HG03520 (cell line): Measurements from ENCODE around the gene SLMAP.
A peak's percentile ranks its signal among the peaks of the same experiment; 100 is the strongest.

Experiments used
- ATAC-seq: cut with Tn5 transposase; IDR thresholded peaks from one replicate; pipeline ENCODE4 v1.9.1; 2021; ENCODE audit warnings: mild to moderate bottlenecking, moderate library complexity; ENCODE audit not compliant: unreplicated experiment

Gene SLMAP

GRCh38 chr3:57755741-57756527 lies at the start of gene SLMAP:
SLMAP (plus strand) TSS chr3:57756309; CDS start chr3:57757652, 1,343 bp downstream.
- ATAC-seq = peak; percentile 86

- ATAC-seq = no peak
These were observed 49.6 kb upstream of the SLMAP start for GRCh38 chr3:57706462-57706861.

- no peak for ATAC-seq
These were observed 47.1 kb upstream of the SLMAP start for GRCh38 chr3:57709031-57709430.

GRCh38 chr3:57709559-57709958 lies 46.5 kb upstream of the SLMAP start:
- ATAC-seq = no peak

GRCh38 chr3:57715686-57716085 lies 40.4 kb upstream of the SLMAP start:
- no peak for ATAC-seq

- ATAC-seq = no peak
These were observed 38.8 kb upstream of the SLMAP start for GRCh38 chr3:57717205-57717868.

GRCh38 chr3:57718118-57718517 lies 38.0 kb upstream of the SLMAP start:
- ATAC-seq = no peak

GRCh38 chr3:57726397-57726796 lies 29.7 kb upstream of the SLMAP start:
- no peak for ATAC-seq

GRCh38 chr3:57727106-57727505 lies 29.0 kb upstream of the SLMAP start:
- ATAC-seq = no peak

- no peak for ATAC-seq
These were observed 26.6 kb upstream of the SLMAP start for GRCh38 chr3:57729334-57730045.

- ATAC-seq = no peak
These were observed 25.4 kb upstream of the SLMAP start for GRCh38 chr3:57730682-57731081.

- ATAC-seq = no peak
These were observed 24.8 kb upstream of the SLMAP start for GRCh38 chr3:57731311-57731710.

- no peak for ATAC-seq
These were observed 22.3 kb upstream of the SLMAP start for GRCh38 chr3:57733790-57734189.

GRCh38 chr3:57735405-57735804 lies 20.7 kb upstream of the SLMAP start:
- no peak for ATAC-seq

GRCh38 chr3:57737840-57738239 lies 18.3 kb upstream of the SLMAP start:
- ATAC-seq = no peak

- ATAC-seq = no peak
These were observed 17.7 kb upstream of the SLMAP start for GRCh38 chr3:57738391-57738790.

- ATAC-seq = no peak
These were observed 16.1 kb upstream of the SLMAP start for GRCh38 chr3:57740027-57740426.

- ATAC-seq = no peak
These were observed 12.6 kb upstream of the SLMAP start for GRCh38 chr3:57743496-57743895.

GRCh38 chr3:57745101-57745500 lies 11.0 kb upstream of the SLMAP start:
- ATAC-seq = no peak

GRCh38 chr3:57746156-57747010 lies 9.7 kb upstream of the SLMAP start:
- no peak for ATAC-seq

- ATAC-seq = no peak
These were observed 6.6 kb upstream of the SLMAP start for GRCh38 chr3:57749542-57749941.
